ENCODE results near the gene PI4KA.

DNA sequence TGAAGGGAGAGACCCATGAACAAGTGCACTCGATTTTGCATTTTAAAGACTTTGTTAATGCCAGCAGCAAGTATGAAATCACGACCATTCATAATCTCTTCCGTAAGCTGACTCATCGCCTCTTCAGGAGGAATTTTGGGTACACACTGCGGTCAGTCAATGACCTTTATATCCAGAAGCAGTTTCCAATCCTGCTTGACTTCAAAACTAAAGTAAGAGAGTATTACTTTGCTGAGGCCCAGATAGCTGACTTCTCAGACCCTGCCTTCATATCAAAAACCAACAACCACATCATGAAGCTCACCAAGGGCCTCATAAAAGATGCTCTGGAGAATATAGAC lies 78.8 kb downstream of the PI4KA start:
- TF ChIP-seq POLR2A (IDR thresholded peaks at IDR 0.05): no peak
- TF ChIP-seq, protein P1, sequence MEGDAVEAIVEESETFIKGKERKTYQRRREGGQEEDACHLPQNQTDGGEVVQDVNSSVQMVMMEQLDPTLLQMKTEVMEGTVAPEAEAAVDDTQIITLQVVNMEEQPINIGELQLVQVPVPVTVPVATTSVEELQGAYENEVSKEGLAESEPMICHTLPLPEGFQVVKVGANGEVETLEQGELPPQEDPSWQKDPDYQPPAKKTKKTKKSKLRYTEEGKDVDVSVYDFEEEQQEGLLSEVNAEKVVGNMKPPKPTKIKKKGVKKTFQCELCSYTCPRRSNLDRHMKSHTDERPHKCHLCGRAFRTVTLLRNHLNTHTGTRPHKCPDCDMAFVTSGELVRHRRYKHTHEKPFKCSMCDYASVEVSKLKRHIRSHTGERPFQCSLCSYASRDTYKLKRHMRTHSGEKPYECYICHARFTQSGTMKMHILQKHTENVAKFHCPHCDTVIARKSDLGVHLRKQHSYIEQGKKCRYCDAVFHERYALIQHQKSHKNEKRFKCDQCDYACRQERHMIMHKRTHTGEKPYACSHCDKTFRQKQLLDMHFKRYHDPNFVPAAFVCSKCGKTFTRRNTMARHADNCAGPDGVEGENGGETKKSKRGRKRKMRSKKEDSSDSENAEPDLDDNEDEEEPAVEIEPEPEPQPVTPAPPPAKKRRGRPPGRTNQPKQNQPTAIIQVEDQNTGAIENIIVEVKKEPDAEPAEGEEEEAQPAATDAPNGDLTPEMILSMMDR (IDR thresholded peaks at IDR 0.05): no peak

Measured in body of pancreas (tissue), 4 donors.